Glutamatergic neuron (in vitro differentiated cells): ENCODE data around the gene SLC9A8. TPM values are rescaled to one million over a fixed set of nuclear protein-coding genes. Genes with fewer than 3 reads are reported as not detected.

Source experiments
- DNase-seq: peaks from one replicate; pipeline ENCODE4 v3.0.0; 2022
- H3K27ac Mint-ChIP-seq: one replicate; pipeline ENCODE4 v1.8.0; 2020; ENCODE audit warnings: mild to moderate bottlenecking, mixed read lengths, inconsistent platforms; ENCODE audit not compliant: unreplicated experiment
- H3K27me3 Mint-ChIP-seq: one replicate; pipeline ENCODE4 v1.8.0; 2020; ENCODE audit warnings: mild to moderate bottlenecking, moderate library complexity, mixed read lengths, inconsistent platforms; ENCODE audit not compliant: unreplicated experiment
- H3K36me3 Mint-ChIP-seq: one replicate; pipeline ENCODE4 v1.8.0; 2020; ENCODE audit warnings: mild to moderate bottlenecking, mixed read lengths, inconsistent platforms; ENCODE audit not compliant: unreplicated experiment
- H3K4me1 Mint-ChIP-seq: one replicate; pipeline ENCODE4 v1.8.0; 2020; ENCODE audit warnings: mild to moderate bottlenecking, low read depth, mixed read lengths, inconsistent platforms; ENCODE audit not compliant: unreplicated experiment
- H3K4me3 Mint-ChIP-seq: one replicate; pipeline ENCODE4 v1.8.0; 2020; ENCODE audit warnings: mild to moderate bottlenecking, mixed read lengths, inconsistent platforms; ENCODE audit not compliant: unreplicated experiment
- H3K9me3 Mint-ChIP-seq: one replicate; pipeline ENCODE4 v1.8.0; 2020; ENCODE audit warnings: mild to moderate bottlenecking, moderate library complexity, mixed read lengths, inconsistent platforms; ENCODE audit not compliant: unreplicated experiment
- total RNA-seq: library from RNA; stranded (reverse); fragmentation: NEBNext Ultra II Directional; extraction: Animal tissue kit (Norgen Biotek cat#: 25700); gene quantifications from one replicate; pipeline ENCODE4 v1.2.1, GENCODE V29; 2021; ENCODE audit not compliant: unreplicated experiment
- TF ChIP-seq, protein P1 (sequence below): fragments of 200-600 bp; sonication (generic); IDR thresholded peaks from one replicate; pipeline ENCODE4 v1.5.0; 2021; ENCODE audit not compliant: partially characterized antibody, unreplicated experiment

SLC9A8 gene
- total RNA-seq, 1 donor from 2014 or later = 10.6 TPM

DNA sequence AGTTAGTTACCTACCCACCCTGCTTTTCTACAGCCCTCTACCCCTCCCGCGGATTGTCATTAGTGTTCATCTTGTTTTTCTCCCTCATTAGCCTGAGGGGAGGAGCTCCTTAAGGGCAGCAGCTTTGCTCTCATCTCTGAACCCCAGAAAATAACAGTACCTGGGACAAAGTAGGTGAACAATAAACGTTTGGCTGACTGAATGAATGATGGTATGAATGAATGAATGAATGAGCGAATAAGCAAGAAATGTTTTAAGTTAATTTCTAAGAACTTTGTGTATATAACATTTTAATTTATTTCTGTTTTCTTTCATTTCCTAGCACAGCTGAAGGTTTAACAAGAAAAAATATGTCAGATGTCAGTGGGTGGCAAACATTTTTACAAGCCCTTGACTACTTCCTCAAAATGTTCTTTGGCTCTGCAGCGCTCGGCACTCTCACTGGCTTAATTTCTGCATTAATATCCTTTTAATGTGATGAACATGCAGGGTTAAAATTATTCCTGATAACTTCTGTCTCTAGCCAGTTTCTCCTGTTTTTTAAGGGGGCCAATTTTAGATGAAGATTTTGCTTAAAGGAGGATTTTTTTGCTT, 50.1 kb downstream of the SLC9A8 start:
- H3K4me3 Mint-ChIP-seq = no peak overlapping the region

DNA sequence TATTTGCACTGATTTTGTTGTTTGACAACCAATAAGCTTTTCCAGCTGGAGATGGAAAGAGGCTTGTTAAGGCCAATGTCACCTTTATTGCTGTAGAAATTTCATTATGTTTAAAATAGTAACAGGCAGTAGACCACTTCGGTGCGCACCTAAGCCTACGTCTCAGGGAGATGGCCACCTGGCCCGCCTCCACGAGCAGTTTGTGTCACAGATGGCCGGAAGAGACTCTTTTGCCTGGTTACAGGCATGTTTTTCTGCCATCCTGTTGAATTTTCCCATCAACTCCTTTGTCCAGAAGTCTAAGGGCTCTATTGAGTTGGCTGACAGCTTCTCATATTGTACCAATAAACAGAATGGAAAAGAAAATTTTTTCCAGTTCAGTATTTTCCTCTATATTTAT, 51.0 kb downstream of the SLC9A8 start:
- Mint-ChIP-seq H3K27me3 (peaks cover 2% of the 10 kb centered on the region), H3K27ac (no peak overlapping the region), H3K9me3 (no peaks in the 10 kb centered on the region), H3K4me1 (peaks cover 8% of the 10 kb centered on the region), H3K4me3 (no peak overlapping the region), H3K36me3 (no peaks in the 10 kb centered on the region)
- TF ChIP-seq, protein P1, sequence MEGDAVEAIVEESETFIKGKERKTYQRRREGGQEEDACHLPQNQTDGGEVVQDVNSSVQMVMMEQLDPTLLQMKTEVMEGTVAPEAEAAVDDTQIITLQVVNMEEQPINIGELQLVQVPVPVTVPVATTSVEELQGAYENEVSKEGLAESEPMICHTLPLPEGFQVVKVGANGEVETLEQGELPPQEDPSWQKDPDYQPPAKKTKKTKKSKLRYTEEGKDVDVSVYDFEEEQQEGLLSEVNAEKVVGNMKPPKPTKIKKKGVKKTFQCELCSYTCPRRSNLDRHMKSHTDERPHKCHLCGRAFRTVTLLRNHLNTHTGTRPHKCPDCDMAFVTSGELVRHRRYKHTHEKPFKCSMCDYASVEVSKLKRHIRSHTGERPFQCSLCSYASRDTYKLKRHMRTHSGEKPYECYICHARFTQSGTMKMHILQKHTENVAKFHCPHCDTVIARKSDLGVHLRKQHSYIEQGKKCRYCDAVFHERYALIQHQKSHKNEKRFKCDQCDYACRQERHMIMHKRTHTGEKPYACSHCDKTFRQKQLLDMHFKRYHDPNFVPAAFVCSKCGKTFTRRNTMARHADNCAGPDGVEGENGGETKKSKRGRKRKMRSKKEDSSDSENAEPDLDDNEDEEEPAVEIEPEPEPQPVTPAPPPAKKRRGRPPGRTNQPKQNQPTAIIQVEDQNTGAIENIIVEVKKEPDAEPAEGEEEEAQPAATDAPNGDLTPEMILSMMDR = no peak
- DNase-seq = no peak

More for the DNA sequence above, 50.1 kb downstream of the SLC9A8 start:
- no peak overlapping the region for H3K27ac Mint-ChIP-seq
- DNase-seq = no peak
- no peaks in the 10 kb centered on the region for H3K36me3 Mint-ChIP-seq
- H3K27me3 Mint-ChIP-seq = peaks cover 2% of the 10 kb centered on the region
- H3K4me1 Mint-ChIP-seq = peaks cover 3% of the 10 kb centered on the region
- TF ChIP-seq, protein P1 = no peak
- H3K9me3 Mint-ChIP-seq = no peaks in the 10 kb centered on the region

DNA sequence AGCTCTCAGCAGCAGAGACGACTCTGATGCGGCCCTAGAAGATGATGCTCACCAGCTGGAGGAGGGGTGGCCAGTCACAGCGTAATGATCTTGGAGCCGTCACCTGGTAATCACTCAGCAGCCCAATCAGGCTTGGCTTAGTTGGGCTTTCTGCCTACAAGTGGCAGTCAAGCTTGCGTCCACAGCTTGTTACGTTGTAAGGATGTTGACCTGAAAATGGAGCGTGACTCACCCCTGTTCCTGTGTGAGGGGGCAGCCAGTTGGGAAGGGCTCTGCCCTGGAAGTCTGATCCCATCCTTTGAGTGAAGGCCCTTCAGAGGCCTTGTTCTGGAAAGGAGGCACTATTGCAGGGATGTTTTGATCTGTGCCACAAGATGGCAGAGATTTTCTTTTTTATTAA, 52.9 kb downstream of the SLC9A8 start:
- TF ChIP-seq, protein P1 = no peak
- H3K27ac Mint-ChIP-seq = no peak overlapping the region

DNA sequence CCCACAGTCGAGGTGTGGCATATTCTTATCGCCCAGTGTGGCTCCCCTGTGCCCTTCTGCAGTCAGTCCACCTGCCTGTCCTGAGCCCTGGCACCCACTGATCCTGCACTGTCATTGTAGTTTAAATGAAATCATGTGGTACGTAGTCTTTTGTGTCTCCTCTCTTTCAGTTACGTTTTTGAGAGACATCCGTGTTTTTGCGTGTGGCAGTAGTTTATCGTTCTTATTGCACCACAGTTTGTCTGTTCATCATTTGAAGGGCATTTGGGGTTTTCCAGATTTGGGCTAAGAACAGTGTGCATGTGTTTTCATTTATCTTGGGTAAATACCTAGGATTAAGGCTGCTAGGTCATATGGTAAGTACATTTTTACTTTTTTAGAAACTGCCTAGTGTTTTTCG, 53.4 kb downstream of the SLC9A8 start:
- H3K9me3 Mint-ChIP-seq = no peaks in the 10 kb centered on the region
- no peak overlapping the region for H3K4me3 Mint-ChIP-seq
- H3K36me3 Mint-ChIP-seq = no peaks in the 10 kb centered on the region
- no peak for DNase-seq
- peaks cover 8% of the 10 kb centered on the region for H3K4me1 Mint-ChIP-seq
- TF ChIP-seq, protein P1 = no peak
- H3K27me3 Mint-ChIP-seq = peaks cover 4% of the 10 kb centered on the region
- H3K27ac Mint-ChIP-seq = no peak overlapping the region

More for the DNA sequence above, 52.9 kb downstream of the SLC9A8 start:
- Mint-ChIP-seq H3K36me3 (no peaks in the 10 kb centered on the region), H3K4me3 (no peak overlapping the region), H3K4me1 (peaks cover 8% of the 10 kb centered on the region), H3K9me3 (no peaks in the 10 kb centered on the region), H3K27me3 (peaks cover 4% of the 10 kb centered on the region)
- DNase-seq = no peak

DNA sequence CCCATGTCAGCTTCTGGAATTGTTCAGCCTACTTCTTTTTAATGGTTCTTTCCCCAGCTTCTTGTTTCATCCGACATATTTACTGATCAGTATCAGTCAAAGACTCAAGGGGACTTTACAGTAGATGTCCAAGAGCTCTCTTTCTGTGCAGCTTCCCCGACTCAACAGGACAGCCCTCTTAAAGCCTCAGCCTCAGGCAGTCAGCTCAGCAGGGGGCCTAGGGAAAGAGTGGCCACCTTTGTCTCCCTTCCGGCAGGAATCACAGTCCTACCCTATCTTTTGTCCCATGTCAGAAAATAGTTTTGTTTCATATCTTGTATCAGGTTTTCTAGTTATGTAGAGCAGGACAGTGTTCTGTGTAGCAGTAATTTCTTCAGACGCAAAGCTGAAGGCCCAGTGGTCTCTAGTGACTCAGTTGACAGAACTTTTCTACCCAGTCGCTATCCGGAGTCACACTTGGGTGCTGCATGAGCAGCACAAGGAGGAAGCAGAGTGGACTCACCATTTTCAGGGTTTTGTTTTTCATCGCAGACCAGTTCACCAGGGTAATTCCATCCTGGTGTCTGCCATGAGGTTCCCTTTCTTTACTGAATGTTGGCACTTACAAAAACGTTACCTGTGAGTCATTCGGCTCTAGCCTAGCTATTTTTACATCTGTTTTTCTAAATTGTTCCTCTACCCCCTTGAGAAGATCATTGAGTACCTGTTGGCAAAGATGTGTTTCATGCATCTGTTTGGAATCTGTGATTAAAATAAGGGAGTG, 55.0 kb downstream of the SLC9A8 start:
- H3K36me3 Mint-ChIP-seq = no peaks in the 10 kb centered on the region
- H3K4me1 Mint-ChIP-seq = peaks cover 10% of the 10 kb centered on the region
- H3K27ac Mint-ChIP-seq = no peak overlapping the region
- DNase-seq = no peak
- TF ChIP-seq, protein P1 = no peak
- no peaks in the 10 kb centered on the region for H3K9me3 Mint-ChIP-seq
- H3K27me3 Mint-ChIP-seq = peaks cover 3% of the 10 kb centered on the region
- no peak overlapping the region for H3K4me3 Mint-ChIP-seq
